Activated CD4-positive, alpha-beta T cell treated with anti-CD3 and anti-CD28 coated beads, Interleukin-2, amount 10 ng/mL, durations not matched to agents 24 days and 14 days (primary cell): ENCODE measurements around the gene TUBG1. TPM values are rescaled to one million over a fixed set of nuclear protein-coding genes. Genes with fewer than 3 reads are reported as not detected.

Experiments
- DNase-seq: peaks from one replicate; pipeline ENCODE4 v3.0.0; 2022
- H3K27ac Mint-ChIP-seq: one replicate; pipeline ENCODE4 v1.8.0; 2022; ENCODE audit warnings: mild to moderate bottlenecking, mixed read lengths
- H3K27me3 Mint-ChIP-seq: one replicate; pipeline ENCODE4 v1.8.0; 2022; ENCODE audit warnings: mixed read lengths
- H3K36me3 Mint-ChIP-seq: one replicate; pipeline ENCODE4 v1.8.0; 2022; ENCODE audit warnings: low read depth, mild to moderate bottlenecking, mixed read lengths
- H3K4me1 Mint-ChIP-seq: one replicate; pipeline ENCODE4 v1.8.0; 2021; ENCODE audit warnings: mixed read lengths
- H3K4me3 Mint-ChIP-seq: one replicate; pipeline ENCODE4 v1.8.0; 2022; ENCODE audit warnings: mild to moderate bottlenecking, moderate library complexity, mixed read lengths
- H3K9me3 Mint-ChIP-seq: one replicate; pipeline ENCODE4 v1.8.0; 2021; ENCODE audit warnings: mixed read lengths
- intact Hi-C: fragments of 100-400 bp; cut with micrococcal nuclease; formaldehyde crosslinking; loops from one replicate; pipeline ENCODE4 v1.15.1; 2023
- total RNA-seq: library from RNA; stranded (reverse); gene quantifications from 2 replicates; pipeline ENCODE4 v1.2.3, GENCODE V29; 2022

The TUBG1 gene
- 99.9 and 100 TPM in 2 replicates for total RNA-seq

- peak within 1 kb of the TSS; percentile 94 for H3K27ac Mint-ChIP-seq
- intact Hi-C loops, result loop anchor here (1.0 to 10.0 kb wide), 5 partner anchors 32 to 215 kb away; partner anchors contain the start of genes BECN1, COASY, PSMC3IP and RAMP2
- H3K27me3 Mint-ChIP-seq, result no peaks in the 10 kb centered on the region
- H3K4me1 Mint-ChIP-seq, result peaks cover 30% of the 10 kb centered on the region
- H3K9me3 Mint-ChIP-seq, result no peaks in the 10 kb centered on the region
- peak; percentile 100 for DNase-seq
- H3K36me3 Mint-ChIP-seq, result peaks cover 32% of the 10 kb centered on the region
- peak within 1 kb of the TSS; percentile 99 for H3K4me3 Mint-ChIP-seq
These were observed at the start of gene TUBG1, which contains the start of gene RETREG3 for GRCh38 chr17:42609182-42609813. Gene TUBG1 (plus strand): TSS chr17:42609683. CDS start chr17:42609738, 55 bp downstream. Gene RETREG3 (minus strand): TSS chr17:42609374. CDS start chr17:42609324, 50 bp downstream.

GRCh38 chr17:42560246-42560645 is 49.2 kb upstream of the TUBG1 start:
- Mint-ChIP-seq H3K27me3 (no peaks in the 10 kb centered on the region), H3K9me3 (no peaks in the 10 kb centered on the region), H3K36me3 (peaks cover 14% of the 10 kb centered on the region), H3K4me1 (peaks cover 25% of the 10 kb centered on the region), H3K27ac (no peak overlapping the region), H3K4me3 (no peak overlapping the region)
- intact Hi-C loops, result no loop called here
- no peak for DNase-seq

- peak; percentile 98 for DNase-seq
- intact Hi-C loops, result loop anchor here (1.0 to 2.0 kb wide), 2 partner anchors 15 to 47 kb away; partner anchors contain the start of genes PSMC3IP, RETREG3 and TUBG1
- peaks cover 21% of the 10 kb centered on the region for H3K4me1 Mint-ChIP-seq
- H3K27ac Mint-ChIP-seq, result peak within 1 kb of the TSS; percentile 93
- H3K36me3 Mint-ChIP-seq, result peaks cover 18% of the 10 kb centered on the region
- H3K9me3 Mint-ChIP-seq, result no peaks in the 10 kb centered on the region
- peak within 1 kb of the TSS; percentile 89 for H3K4me3 Mint-ChIP-seq
- H3K27me3 Mint-ChIP-seq, result no peaks in the 10 kb centered on the region
These were observed 47.5 kb upstream of the TUBG1 start, which contains the start of gene COASY for GRCh38 chr17:42561897-42562387. Gene COASY (plus strand): TSS chr17:42562148. CDS start chr17:42562623, 475 bp downstream.

- no peaks in the 10 kb centered on the region for H3K9me3 Mint-ChIP-seq
- H3K4me3 Mint-ChIP-seq, result peak overlapping the region; percentile 89
- no peak for DNase-seq
- peak overlapping the region; percentile 93 for H3K27ac Mint-ChIP-seq
- intact Hi-C loops, result loop anchor here (1.0 to 2.0 kb wide), 2 partner anchors 15 to 46 kb away; partner anchors contain the start of genes PSMC3IP, RETREG3 and TUBG1
- no peaks in the 10 kb centered on the region for H3K27me3 Mint-ChIP-seq
- peaks cover 19% of the 10 kb centered on the region for H3K4me1 Mint-ChIP-seq
- peaks cover 20% of the 10 kb centered on the region for H3K36me3 Mint-ChIP-seq
These were observed 46.9 kb upstream of the TUBG1 start for GRCh38 chr17:42562388-42563142.

GRCh38 chr17:42563143-42563509 is 46.4 kb upstream of the TUBG1 start:
- intact Hi-C loops, result loop anchor here (2.0 kb wide), 1 partner anchor 46 kb away; the partner anchor contains the start of genes RETREG3 and TUBG1
- Mint-ChIP-seq H3K4me1 (peaks cover 23% of the 10 kb centered on the region), H3K4me3 (peak overlapping the region; percentile 89), H3K9me3 (no peaks in the 10 kb centered on the region), H3K27ac (peak overlapping the region; percentile 93), H3K27me3 (no peaks in the 10 kb centered on the region), H3K36me3 (peaks cover 24% of the 10 kb centered on the region)
- DNase-seq, result no peak

DNA sequence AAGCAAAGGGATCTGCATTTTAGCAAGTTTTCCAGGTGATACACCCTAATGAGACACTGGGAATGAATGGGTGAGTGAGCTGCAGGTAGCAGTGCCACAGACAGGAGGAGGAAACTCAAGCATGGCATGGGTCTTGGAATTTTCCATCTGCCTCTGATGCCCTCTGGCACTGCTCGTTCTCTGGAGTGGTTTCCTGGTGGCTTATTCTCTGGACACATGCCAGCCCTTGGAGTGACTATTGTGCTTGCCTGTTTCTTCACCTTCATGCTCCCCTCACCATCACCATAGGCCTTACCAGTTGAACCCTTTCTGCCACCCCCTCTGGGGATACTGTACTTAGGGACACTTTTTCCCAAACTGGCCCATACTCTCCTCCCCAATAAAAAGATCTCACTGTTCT is 45.9 kb upstream of the TUBG1 start:
- H3K27ac Mint-ChIP-seq, result peak overlapping the region; percentile 51
- H3K27me3 Mint-ChIP-seq, result no peaks in the 10 kb centered on the region
- DNase-seq, result no peak
- no peaks in the 10 kb centered on the region for H3K9me3 Mint-ChIP-seq
- peak overlapping the region; percentile 89 for H3K4me3 Mint-ChIP-seq
- intact Hi-C loops, result loop anchor here (2.0 kb wide), 1 partner anchor 45 kb away; the partner anchor contains the start of genes RETREG3 and TUBG1
- peaks cover 25% of the 10 kb centered on the region for H3K36me3 Mint-ChIP-seq
- peaks cover 24% of the 10 kb centered on the region for H3K4me1 Mint-ChIP-seq

- peak overlapping the region; percentile 51 for H3K27ac Mint-ChIP-seq
These were observed 45.5 kb upstream of the TUBG1 start for GRCh38 chr17:42563950-42564349.

GRCh38 chr17:42564815-42565522 is 44.5 kb upstream of the TUBG1 start:
- Mint-ChIP-seq H3K36me3 (peaks cover 36% of the 10 kb centered on the region), H3K9me3 (no peaks in the 10 kb centered on the region), H3K4me3 (no peak overlapping the region), H3K27me3 (no peaks in the 10 kb centered on the region), H3K27ac (no peak overlapping the region), H3K4me1 (peaks cover 34% of the 10 kb centered on the region)
- intact Hi-C loops, result no loop called here
- DNase-seq, result no peak

More at GRCh38 chr17:42563950-42564349, 45.5 kb upstream of the TUBG1 start:
- Mint-ChIP-seq H3K36me3 (peaks cover 29% of the 10 kb centered on the region), H3K9me3 (no peaks in the 10 kb centered on the region), H3K4me1 (peaks cover 27% of the 10 kb centered on the region), H3K4me3 (peak overlapping the region; percentile 89), H3K27me3 (no peaks in the 10 kb centered on the region)
- intact Hi-C loops, result loop anchor here (2.0 kb wide), 1 partner anchor 45 kb away; the partner anchor contains the start of genes RETREG3 and TUBG1
- DNase-seq, result no peak

- H3K36me3 Mint-ChIP-seq, result peaks cover 40% of the 10 kb centered on the region
- H3K27me3 Mint-ChIP-seq, result no peaks in the 10 kb centered on the region
- DNase-seq, result peak; percentile 63
- H3K4me3 Mint-ChIP-seq, result no peak overlapping the region
- H3K27ac Mint-ChIP-seq, result peak overlapping the region; percentile 96
- intact Hi-C loops, result no loop called here
- peaks cover 34% of the 10 kb centered on the region for H3K4me1 Mint-ChIP-seq
- no peaks in the 10 kb centered on the region for H3K9me3 Mint-ChIP-seq
These were observed 43.8 kb upstream of the TUBG1 start for GRCh38 chr17:42565523-42566214.

GRCh38 chr17:42566215-42566882 is 43.1 kb upstream of the TUBG1 start:
- intact Hi-C loops, result no loop called here
- Mint-ChIP-seq H3K36me3 (peaks cover 46% of the 10 kb centered on the region), H3K4me1 (peaks cover 36% of the 10 kb centered on the region)

DNA sequence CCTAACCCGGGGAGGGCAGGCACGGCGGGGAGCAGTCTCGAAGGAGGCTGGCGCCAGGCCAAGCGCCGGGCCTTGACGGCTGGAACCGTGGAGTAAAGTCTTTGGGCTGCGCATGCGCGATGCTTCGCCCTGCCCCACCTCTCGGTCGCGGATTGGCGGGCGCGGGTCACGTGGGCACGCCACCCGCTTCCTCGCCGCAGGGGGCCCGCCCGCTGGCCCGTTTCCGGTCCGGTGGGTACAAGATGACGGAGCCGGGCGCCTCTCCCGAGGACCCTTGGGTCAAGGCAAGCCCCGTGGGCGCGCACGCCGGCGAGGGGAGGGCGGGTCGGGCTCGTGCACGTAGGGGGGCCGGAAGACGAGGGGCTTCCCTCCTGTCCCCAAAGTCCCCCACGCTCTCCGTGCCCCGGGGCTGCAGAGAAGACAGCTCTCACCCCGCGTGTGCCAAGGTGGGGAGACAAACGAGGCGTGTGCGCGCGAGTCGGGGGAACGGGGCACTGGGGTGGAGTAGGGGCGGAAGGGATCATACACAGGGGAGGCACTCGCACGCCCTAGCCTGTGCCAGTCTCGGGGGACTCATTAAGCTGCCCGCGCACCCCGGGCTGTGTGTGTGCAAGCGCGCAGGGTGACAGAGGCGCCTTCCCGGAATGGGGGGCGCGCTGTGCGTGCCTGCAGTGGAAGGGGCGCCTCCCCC is 42.5 kb upstream of the TUBG1 start, which contains the start of gene MLX:
Gene MLX, plus strand, starts transcription at position 218 of the 691 bp plus-strand sequence. Its CDS starts 25 bp downstream, at position 243.
- Mint-ChIP-seq H3K4me1 (peaks cover 34% of the 10 kb centered on the region), H3K27me3 (no peaks in the 10 kb centered on the region), H3K27ac (peak within 1 kb of the TSS; percentile 96), H3K36me3 (peaks cover 52% of the 10 kb centered on the region), H3K9me3 (no peaks in the 10 kb centered on the region), H3K4me3 (peak within 1 kb of the TSS; percentile 98)
- intact Hi-C loops, result loop anchor here (1.0 kb wide), 1 partner anchor 10 kb away; the partner anchor contains the start of gene PSMC3IP
- peak; percentile 98 for DNase-seq

More at GRCh38 chr17:42566215-42566882, 43.1 kb upstream of the TUBG1 start:
- DNase-seq, result no peak
- Mint-ChIP-seq H3K27ac (peak overlapping the region; percentile 96), H3K4me3 (peak overlapping the region; percentile 98), H3K9me3 (no peaks in the 10 kb centered on the region), H3K27me3 (no peaks in the 10 kb centered on the region)
